IPS DF 6.9 (cell line): ENCODE measurements around the gene CELA2A.

Source experiments
- DNase-seq: peaks from one replicate; pipeline ENCODE4 v3.0.0-alpha.2; 2013; ENCODE audit warnings: low read depth, low spot score
- H3K27ac ChIP-seq: one replicate; pipeline ENCODE4 v1.5.1; 2013; ENCODE audit warnings: low read length, control low read depth
- H3K27me3 ChIP-seq: 2 replicates; pipeline ENCODE4 v1.6.1; 2013; ENCODE audit warnings: mild to moderate bottlenecking, low read length; ENCODE audit not compliant: control insufficient read depth, insufficient read depth
- H3K36me3 ChIP-seq: 2 replicates; pipeline ENCODE4 v1.6.1; 2013; ENCODE audit warnings: low read length; ENCODE audit not compliant: control insufficient read depth, insufficient read depth
- H3K4me1 ChIP-seq: 2 replicates; pipeline ENCODE4 v1.6.1; 2013; ENCODE audit warnings: low read length; ENCODE audit not compliant: control insufficient read depth, insufficient read depth
- H3K4me3 ChIP-seq: 2 replicates; pipeline ENCODE4 v1.5.1; 2013; ENCODE audit warnings: mild to moderate bottlenecking, low read length
- H3K9me3 ChIP-seq: 2 replicates; pipeline ENCODE4 v1.6.1; 2013; ENCODE audit warnings: low read length, inconsistent platforms; ENCODE audit not compliant: control insufficient read depth, insufficient read depth
- WGBS: extraction: QIAGEN DNeasy Blood & Tissue Kit; methylation state at CpG from one replicate; pipeline ENCODE4 v1.1.7; 2013; ENCODE audit warnings: mixed read lengths, missing lambda C conversion rate; ENCODE audit not compliant: insufficient read length, insufficient coverage; 5-methylcytosine and 5-hydroxymethylcytosine counted together

Gene CELA2A

DNA sequence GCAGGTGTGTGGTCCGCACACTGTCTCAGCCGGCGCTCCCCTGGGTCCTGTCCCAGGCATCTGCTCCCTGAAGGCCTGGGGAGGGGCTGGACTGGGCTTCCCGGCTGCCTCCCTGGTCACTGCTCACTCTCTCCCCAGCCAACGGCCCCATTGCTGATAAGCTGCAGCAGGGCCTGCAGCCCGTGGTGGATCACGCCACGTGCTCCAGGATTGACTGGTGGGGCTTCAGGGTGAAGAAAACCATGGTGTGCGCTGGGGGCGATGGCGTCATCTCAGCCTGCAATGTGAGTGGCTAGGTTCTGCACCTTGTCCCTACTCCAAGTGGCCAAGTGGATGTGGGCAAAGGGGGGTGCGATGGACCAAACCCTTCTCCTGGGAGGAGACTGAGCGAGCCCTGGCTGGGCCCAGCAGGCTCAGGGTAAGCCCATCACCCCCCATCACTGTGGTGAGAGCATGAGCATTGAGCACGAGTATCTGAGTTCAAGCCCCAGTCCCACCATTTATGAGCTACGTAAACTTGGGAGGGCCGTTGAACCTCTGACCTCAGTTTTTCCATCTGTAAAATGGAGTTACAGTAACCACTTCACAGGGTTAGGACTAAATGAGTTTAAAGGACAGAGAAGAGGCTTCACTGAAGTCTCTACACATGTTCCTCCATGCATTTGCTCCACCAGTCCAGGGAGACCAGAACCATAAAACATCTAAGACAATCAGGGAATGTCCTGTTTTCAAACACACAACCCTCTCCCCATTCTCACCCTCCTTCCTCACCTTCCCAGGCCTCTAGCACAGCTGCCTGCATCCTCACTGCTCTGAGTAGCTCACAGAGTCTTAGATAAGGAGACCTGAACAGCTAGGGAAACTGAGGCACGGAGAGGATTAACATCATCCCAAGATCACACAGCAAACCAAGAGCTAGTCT lies 11.8 kb upstream of the CELA2A start:
- Histone ChIP-seq H3K4me3 (no peak overlapping the region), H3K4me1 (no peaks in the 10 kb centered on the region), H3K9me3 (no peaks in the 10 kb centered on the region), H3K27ac (no peak overlapping the region), H3K36me3 (no peaks in the 10 kb centered on the region), H3K27me3 (no peaks in the 10 kb centered on the region)
- no CpG with 5 or more reads among the region's 17 CpGs for WGBS
- no peak for DNase-seq

DNA sequence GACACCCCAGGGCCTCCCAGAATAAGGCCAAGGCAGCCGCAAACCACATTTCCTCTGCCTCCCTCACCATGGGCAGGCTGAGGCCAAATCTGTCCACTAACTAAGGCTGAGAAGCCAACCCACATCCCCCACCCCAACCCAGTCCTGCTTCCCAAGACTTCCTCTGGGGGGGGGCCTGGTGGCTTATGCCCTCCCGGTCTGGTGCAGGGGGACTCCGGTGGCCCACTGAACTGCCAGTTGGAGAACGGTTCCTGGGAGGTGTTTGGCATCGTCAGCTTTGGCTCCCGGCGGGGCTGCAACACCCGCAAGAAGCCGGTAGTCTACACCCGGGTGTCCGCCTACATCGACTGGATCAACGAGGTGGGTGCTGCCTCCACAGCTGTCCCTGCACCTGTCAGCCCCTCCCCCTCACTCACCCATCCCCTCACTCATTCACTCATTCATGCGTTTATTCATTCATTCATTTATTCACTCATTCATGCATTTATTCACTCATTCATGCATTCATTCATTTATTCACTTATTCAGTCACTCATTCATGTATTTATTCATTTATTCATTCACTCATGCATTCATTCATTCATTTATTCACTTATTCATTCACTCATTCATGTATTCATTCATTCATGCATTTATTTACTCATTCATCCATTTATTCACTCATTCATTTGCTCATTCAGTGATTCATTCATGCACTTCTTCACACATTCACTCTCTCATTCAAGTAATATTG lies 11.0 kb upstream of the CELA2A start:
- H3K9me3 ChIP-seq = no peaks in the 10 kb centered on the region
- no CpG with 5 or more reads among the region's 14 CpGs for WGBS
- no peaks in the 10 kb centered on the region for H3K4me1 ChIP-seq

DNA sequence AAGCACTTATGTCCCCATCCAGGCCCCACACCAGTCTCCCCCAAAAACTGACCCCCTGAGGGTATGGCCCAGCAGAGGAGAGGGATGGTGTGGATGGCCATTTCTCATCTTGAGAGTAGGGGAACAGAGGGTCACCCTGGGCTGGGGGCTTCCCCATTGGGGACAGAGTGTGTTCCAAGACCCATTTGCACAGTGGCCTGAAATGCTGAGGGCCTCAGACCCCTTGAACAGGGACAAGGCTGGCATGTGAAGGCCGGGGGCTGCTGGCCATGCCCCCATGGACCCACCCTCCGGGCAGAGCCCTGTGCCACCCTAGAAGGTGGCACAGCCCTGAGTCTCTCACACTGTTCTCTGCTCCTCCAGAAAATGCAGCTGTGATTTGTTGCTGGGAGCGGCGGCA lies 10.3 kb upstream of the CELA2A start:
- Histone ChIP-seq H3K27ac (no peak overlapping the region), H3K9me3 (no peaks in the 10 kb centered on the region), H3K4me1 (no peaks in the 10 kb centered on the region), H3K36me3 (no peaks in the 10 kb centered on the region), H3K27me3 (no peaks in the 10 kb centered on the region), H3K4me3 (no peak overlapping the region)
- no CpG with 5 or more reads among the region's 4 CpGs for WGBS
- DNase-seq = no peak

More for the DNA sequence above, 11.0 kb upstream of the CELA2A start:
- DNase-seq = no peak
- H3K4me3 ChIP-seq = no peak overlapping the region
- no peaks in the 10 kb centered on the region for H3K27me3 ChIP-seq
- H3K36me3 ChIP-seq = no peaks in the 10 kb centered on the region
- no peak overlapping the region for H3K27ac ChIP-seq

DNA sequence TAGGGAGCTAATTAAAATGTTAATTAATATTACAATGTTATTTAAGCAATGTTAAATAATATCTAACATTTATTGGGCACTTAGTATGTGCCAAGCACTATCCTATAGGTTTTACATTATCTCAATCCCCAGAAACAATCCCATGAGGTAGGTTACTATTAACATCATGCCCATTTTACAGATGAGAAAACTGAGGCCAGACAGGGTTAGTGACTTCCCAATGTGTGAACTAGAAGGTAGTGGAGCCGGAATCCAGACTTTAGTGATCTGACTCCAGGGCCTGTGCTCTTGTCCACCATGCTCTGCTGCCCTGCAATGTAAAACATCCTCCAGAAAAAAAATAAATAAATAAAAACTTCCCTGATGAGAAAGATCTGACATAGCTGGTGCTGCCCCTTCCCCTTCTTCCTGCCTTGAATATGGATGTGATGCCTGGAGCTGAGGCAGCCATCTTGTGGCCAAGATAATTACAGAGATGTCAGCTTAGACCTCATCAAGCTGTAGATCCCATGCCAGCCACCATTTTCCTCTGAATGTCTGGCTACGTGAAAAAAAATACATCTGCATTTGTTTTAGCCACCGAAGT lies 7.6 kb upstream of the CELA2A start:
- DNase-seq = no peak
- H3K27me3 ChIP-seq = no peaks in the 10 kb centered on the region
- no CpG with 5 or more reads among the region's 3 CpGs for WGBS

DNA sequence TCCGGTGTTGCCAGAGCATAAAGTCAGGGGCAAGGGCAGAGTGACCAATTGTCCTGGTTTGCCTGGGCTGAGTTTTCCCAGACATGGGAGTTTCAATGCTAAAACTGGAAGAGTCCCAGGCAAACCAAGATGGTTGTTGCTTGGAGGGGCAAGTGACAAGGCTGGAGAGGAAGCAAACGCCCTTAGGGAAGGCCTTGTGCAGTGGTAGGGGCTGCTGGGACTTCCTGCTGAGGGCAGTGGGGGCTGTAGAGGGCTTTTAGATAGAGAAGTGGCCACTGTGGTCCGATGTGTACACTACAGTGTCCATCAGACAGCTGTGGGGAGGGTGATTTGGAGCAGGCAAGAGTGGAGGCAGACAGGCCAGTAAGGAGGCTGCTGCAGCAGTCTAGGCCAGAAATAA lies 7.0 kb upstream of the CELA2A start:
- no peaks in the 10 kb centered on the region for H3K36me3 ChIP-seq
- WGBS = no CpG with 5 or more reads among the region's 3 CpGs
- no peak overlapping the region for H3K27ac ChIP-seq
- no peaks in the 10 kb centered on the region for H3K4me1 ChIP-seq
- no peak for DNase-seq
- H3K27me3 ChIP-seq = no peaks in the 10 kb centered on the region
- H3K4me3 ChIP-seq = no peak overlapping the region
- no peaks in the 10 kb centered on the region; the same call in 1 of the 2 replicates for H3K9me3 ChIP-seq

More for the DNA sequence above, 7.6 kb upstream of the CELA2A start:
- Histone ChIP-seq H3K27ac (no peak overlapping the region), H3K36me3 (no peaks in the 10 kb centered on the region), H3K4me1 (no peaks in the 10 kb centered on the region), H3K4me3 (no peak overlapping the region), H3K9me3 (no peaks in the 10 kb centered on the region; the same call in 1 of the 2 replicates)

DNA sequence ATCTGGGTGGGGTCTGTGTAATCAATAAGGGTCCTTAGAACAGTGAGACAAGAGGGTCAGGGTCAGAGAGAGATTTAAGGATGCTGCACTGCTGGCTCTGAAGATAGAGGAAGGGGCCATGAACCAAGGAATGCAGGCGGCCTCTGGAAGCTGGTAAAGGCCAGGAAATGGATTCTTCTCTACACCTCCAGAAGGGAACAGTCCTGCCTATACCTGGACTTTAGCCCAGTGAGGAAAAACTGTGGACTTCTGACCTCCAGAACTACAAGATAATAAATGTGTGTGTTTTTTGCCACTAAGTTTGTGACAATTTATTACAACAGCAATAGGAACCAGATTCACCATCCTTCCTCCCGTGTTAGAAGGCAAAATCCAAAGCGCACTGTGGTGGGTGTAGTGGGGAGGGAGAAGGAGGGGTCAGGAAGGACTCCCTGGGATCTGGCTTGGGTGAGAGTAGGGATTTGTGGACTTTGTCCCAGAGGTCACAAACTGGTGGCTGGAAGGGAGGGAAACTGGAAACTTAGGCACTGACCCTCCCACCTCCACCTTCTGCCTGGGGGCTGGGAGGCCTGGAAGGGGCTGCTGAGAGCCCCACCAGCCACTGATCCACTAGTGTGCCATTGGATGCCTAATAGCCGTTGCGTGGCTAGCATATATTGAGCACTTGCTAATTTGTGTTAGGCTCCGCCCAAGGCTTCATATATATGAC lies 5.4 kb upstream of the CELA2A start:
- Histone ChIP-seq H3K9me3 (no peaks in the 10 kb centered on the region; the same call in 1 of the 2 replicates), H3K4me1 (no peaks in the 10 kb centered on the region), H3K27ac (no peak overlapping the region), H3K36me3 (no peaks in the 10 kb centered on the region), H3K4me3 (no peak overlapping the region), H3K27me3 (no peaks in the 10 kb centered on the region)
- DNase-seq = no peak
- no CpG with 5 or more reads among the region's 6 CpGs for WGBS

DNA sequence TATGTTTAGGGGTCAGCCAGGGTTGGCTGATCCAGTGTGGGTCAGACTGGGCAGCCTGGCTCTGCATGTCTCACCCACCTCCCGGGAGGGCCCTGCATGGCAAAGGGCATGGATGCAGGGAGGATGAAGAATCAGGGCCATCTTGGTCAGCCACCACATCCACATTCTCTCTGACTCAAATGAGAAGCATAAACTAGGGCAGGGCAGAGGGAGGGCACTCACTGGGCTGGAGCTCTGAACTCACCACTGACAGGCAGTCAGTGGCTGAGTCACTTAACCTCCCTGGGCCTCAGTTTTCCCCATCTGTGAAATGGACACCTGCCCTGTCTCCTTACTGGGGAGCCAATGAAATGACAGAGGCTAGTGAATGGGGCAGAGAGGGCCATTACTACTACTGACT lies 4.3 kb upstream of the CELA2A start:
- Histone ChIP-seq H3K27me3 (no peaks in the 10 kb centered on the region), H3K9me3 (no peaks in the 10 kb centered on the region; the same call in 1 of the 2 replicates), H3K27ac (no peak overlapping the region), H3K36me3 (no peaks in the 10 kb centered on the region), H3K4me3 (no peak overlapping the region), H3K4me1 (no peaks in the 10 kb centered on the region)
- no peak for DNase-seq
- no CpG with 5 or more reads among the region's 1 CpG for WGBS

DNA sequence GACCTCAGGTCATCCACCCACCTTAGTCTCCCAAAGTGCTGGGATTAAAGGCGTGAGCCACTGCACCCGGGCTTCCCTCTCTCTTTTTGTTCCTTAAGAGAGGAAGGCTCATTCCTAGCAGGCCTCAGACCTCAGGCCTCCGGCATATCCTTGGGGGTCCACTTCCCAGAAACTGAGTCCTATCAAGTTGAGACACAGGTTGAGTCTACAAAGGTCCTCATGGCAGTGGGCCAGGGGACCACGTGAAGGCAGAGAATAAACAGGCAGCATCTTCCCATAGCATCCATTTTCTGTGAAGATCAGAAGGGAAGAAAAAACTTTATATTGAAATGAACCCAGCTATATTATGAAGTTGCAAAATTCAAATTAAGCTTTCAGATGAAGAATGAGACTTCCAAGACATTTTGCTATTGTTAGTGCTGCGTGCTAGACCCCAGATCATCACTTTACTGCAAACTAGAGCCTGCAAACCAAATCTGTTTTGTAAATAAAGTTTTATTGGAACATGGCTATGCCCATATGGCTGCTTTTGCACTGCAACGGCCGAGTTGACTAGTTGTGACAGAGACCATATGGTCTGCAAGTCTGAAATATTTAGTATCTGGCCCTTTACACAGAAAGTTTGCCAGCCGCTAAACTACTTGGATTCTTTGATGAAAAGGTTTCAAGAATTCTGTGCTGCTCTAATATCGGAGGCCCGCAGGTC lies 3.5 kb upstream of the CELA2A start:
- no CpG with 5 or more reads among the region's 10 CpGs for WGBS
- no peak for DNase-seq
- no peak overlapping the region for H3K4me3 ChIP-seq

DNA sequence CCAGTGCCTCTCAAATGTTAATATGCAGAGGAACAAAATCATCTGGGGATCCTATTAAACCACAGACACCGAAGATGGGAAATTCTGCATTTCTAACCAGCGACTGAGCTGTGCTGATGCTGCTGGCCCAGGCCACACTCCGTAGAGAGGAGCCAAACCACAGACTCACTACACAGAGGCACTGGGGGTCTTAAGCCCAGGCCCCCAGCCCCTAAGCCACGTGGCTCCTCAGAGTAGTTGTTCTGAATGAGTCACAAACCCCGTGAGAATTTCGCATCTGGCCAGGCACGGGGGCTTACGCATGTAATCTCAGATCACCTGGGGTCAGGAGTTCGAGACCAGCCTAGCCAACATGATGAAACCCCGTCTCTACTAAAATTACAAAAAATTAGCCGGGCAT lies 2.8 kb upstream of the CELA2A start:
- no CpG with 5 or more reads among the region's 11 CpGs for WGBS
- no peaks in the 10 kb centered on the region for H3K4me1 ChIP-seq
- no peaks in the 10 kb centered on the region; the same call in 1 of the 2 replicates for H3K9me3 ChIP-seq
- H3K27ac ChIP-seq = no peak overlapping the region
- no peak for DNase-seq
- no peaks in the 10 kb centered on the region for H3K27me3 ChIP-seq
- no peaks in the 10 kb centered on the region for H3K36me3 ChIP-seq
- H3K4me3 ChIP-seq = no peak overlapping the region

More for the DNA sequence above, 3.5 kb upstream of the CELA2A start:
- Histone ChIP-seq H3K27ac (no peak overlapping the region), H3K4me1 (no peaks in the 10 kb centered on the region), H3K36me3 (no peaks in the 10 kb centered on the region), H3K27me3 (no peaks in the 10 kb centered on the region), H3K9me3 (no peaks in the 10 kb centered on the region; the same call in 1 of the 2 replicates)
